Ascending aorta (tissue), 2 donors: ENCODE results near the gene SYP. TPM values are rescaled to one million over a fixed set of nuclear protein-coding genes. Genes with fewer than 3 reads are reported as not detected.

Experiments used
- DNase-seq, 2 donors: peaks; one replicate each; pipeline ENCODE4 v3.0.0-alpha.2; 2019; ENCODE audit warnings: low spot score in 2 of 2
- H3K27ac ChIP-seq, 2 donors: fragments of 200-600 bp; sonication (generic); one replicate each; pipeline ENCODE4 v1.5.1; 2016 to 2017; ENCODE audit warnings: mild to moderate bottlenecking in 1 of 2
- H3K27me3 ChIP-seq: fragments of 200-600 bp; sonication (generic); one replicate; pipeline ENCODE4 v1.5.1; 2017
- H3K36me3 ChIP-seq, 2 donors: fragments of 200-600 bp; sonication (generic); one replicate each; pipeline ENCODE4 v1.5.1; 2016
- H3K4me1 ChIP-seq, 2 donors: fragments of 200-600 bp; sonication (generic); one replicate each; pipeline ENCODE4 v1.5.1; 2016 to 2017; ENCODE audit warnings: mild to moderate bottlenecking in 1 of 2
- H3K4me3 ChIP-seq, 2 donors: fragments of 200-600 bp; sonication (generic); one replicate each; pipeline ENCODE4 v1.5.1; 2016 to 2017; ENCODE audit warnings: mild to moderate bottlenecking in 1 of 2
- H3K9me3 ChIP-seq, 2 donors: fragments of 200-600 bp; sonication (generic); one replicate each; pipeline ENCODE4 v1.5.1; 2016
- CTCF ChIP-seq, 3 experiments: fragments of 200-600 bp in 2 of 3; fragments of 450-650 bp in 1 of 3; sonication (generic) in 2 of 3; IDR thresholded peaks; one replicate each; pipeline ENCODE4 v1.5.1; 2016 to 2019; ENCODE audit warnings: antibody characterized with exemption in 3 of 3, mild to moderate bottlenecking in 1 of 3, moderate library complexity in 1 of 3
- intact Hi-C: fragments of 100-400 bp; cut with DNase I; formaldehyde crosslinking; loops from one replicate; pipeline ENCODE4 v1.15.1; 2023
- total RNA-seq: library from RNA; depleted of rRNA; stranded (reverse); fragments of >200 nt; gene quantifications from one replicate; pipeline ENCODE4 v1.1.0, GENCODE V29; 2016

The SYP gene
- total RNA-seq, 1 donor from 2014 or later: 0.53 TPM

GRCh38 chrX:49214996-49215526 is 15.1 kb upstream of the SYP start:
- no peak for DNase-seq
- Histone ChIP-seq H3K36me3 (no peaks in the 10 kb centered on the region), H3K4me3 (no peak overlapping the region), H3K27me3 (no peaks in the 10 kb centered on the region), H3K4me1 (no peaks in the 10 kb centered on the region), H3K9me3 (no peaks in the 10 kb centered on the region), H3K27ac (no peak overlapping the region)
- TF ChIP-seq CTCF (IDR thresholded peaks at IDR 0.05): no peak
- intact Hi-C loops: no loop called here

- intact Hi-C loops: no loop called here
- no peak for TF ChIP-seq CTCF (IDR thresholded peaks at IDR 0.05)
- H3K9me3 ChIP-seq: no peaks in the 10 kb centered on the region
Observed at GRCh38 chrX:49214416-49214815, 14.4 kb upstream of the SYP start.

GRCh38 chrX:49212861-49213260 is 12.9 kb upstream of the SYP start:
- no peaks in the 10 kb centered on the region for H3K36me3 ChIP-seq
- TF ChIP-seq CTCF (IDR thresholded peaks at IDR 0.05): no peak
- intact Hi-C loops: no loop called here
- DNase-seq: no peak
- H3K9me3 ChIP-seq: no peaks in the 10 kb centered on the region
- no peak overlapping the region for H3K27ac ChIP-seq
- H3K4me1 ChIP-seq: no peaks in the 10 kb centered on the region
- no peak overlapping the region for H3K4me3 ChIP-seq
- H3K27me3 ChIP-seq: no peaks in the 10 kb centered on the region

More at GRCh38 chrX:49214416-49214815, 14.4 kb upstream of the SYP start:
- H3K4me1 ChIP-seq: no peaks in the 10 kb centered on the region
- H3K36me3 ChIP-seq: no peaks in the 10 kb centered on the region
- DNase-seq: no peak
- H3K4me3 ChIP-seq: no peak overlapping the region
- no peak overlapping the region for H3K27ac ChIP-seq
- no peaks in the 10 kb centered on the region for H3K27me3 ChIP-seq

GRCh38 chrX:49212209-49212608 is 12.2 kb upstream of the SYP start:
- H3K36me3 ChIP-seq: no peaks in the 10 kb centered on the region
- H3K4me1 ChIP-seq: no peaks in the 10 kb centered on the region
- DNase-seq: no peak
- no peak overlapping the region for H3K27ac ChIP-seq
- intact Hi-C loops: no loop called here
- no peaks in the 10 kb centered on the region for H3K9me3 ChIP-seq
- H3K27me3 ChIP-seq: no peaks in the 10 kb centered on the region
- no peak for TF ChIP-seq CTCF (IDR thresholded peaks at IDR 0.05)
- H3K4me3 ChIP-seq: no peak overlapping the region

- no peaks in the 10 kb centered on the region for H3K4me1 ChIP-seq
- no peak for DNase-seq
- H3K27me3 ChIP-seq: no peaks in the 10 kb centered on the region
- H3K9me3 ChIP-seq: no peaks in the 10 kb centered on the region
- no peak overlapping the region for H3K27ac ChIP-seq
- TF ChIP-seq CTCF (IDR thresholded peaks at IDR 0.05): no peak
- no peaks in the 10 kb centered on the region for H3K36me3 ChIP-seq
- H3K4me3 ChIP-seq: no peak overlapping the region
- intact Hi-C loops: no loop called here
Observed at GRCh38 chrX:49211074-49211473, 11.1 kb upstream of the SYP start.

- no peak for DNase-seq
- no peak for TF ChIP-seq CTCF (IDR thresholded peaks at IDR 0.05)
- Histone ChIP-seq H3K36me3 (no peaks in the 10 kb centered on the region), H3K27me3 (no peaks in the 10 kb centered on the region), H3K4me3 (no peak overlapping the region), H3K4me1 (no peaks in the 10 kb centered on the region), H3K9me3 (no peaks in the 10 kb centered on the region), H3K27ac (no peak overlapping the region)
- intact Hi-C loops: no loop called here
Observed at GRCh38 chrX:49210406-49210805, 10.4 kb upstream of the SYP start.
